ENCODE data around the gene FKBP4. TPM values are rescaled to one million over a fixed set of nuclear protein-coding genes. Genes with fewer than 3 reads are reported as not detected.

FKBP4 gene
- total RNA-seq, 1 donor from 2014 or later, result 81.6 TPM

- Histone ChIP-seq H3K4me3 (ENCODE audit: low read depth, low read length) (no peak overlapping the region), H3K36me3 (ENCODE audit: control insufficient read depth, insufficient read depth, low read length) (no peaks in the 10 kb centered on the region), H3K27me3 (ENCODE audit: control insufficient read depth, insufficient read depth, low read length) (no peaks in the 10 kb centered on the region)
- TF ChIP-seq CTCF (IDR thresholded peaks at IDR 0.05; ENCODE audit: insufficient read depth, low read length, severe bottlenecking), result no peak
- DNase-seq (ENCODE audit: low read depth), result no peak
- no peak for FAIRE-seq
Observed at GRCh38 chr12:2773199-2773875, 21.4 kb upstream of the FKBP4 start.

DNA sequence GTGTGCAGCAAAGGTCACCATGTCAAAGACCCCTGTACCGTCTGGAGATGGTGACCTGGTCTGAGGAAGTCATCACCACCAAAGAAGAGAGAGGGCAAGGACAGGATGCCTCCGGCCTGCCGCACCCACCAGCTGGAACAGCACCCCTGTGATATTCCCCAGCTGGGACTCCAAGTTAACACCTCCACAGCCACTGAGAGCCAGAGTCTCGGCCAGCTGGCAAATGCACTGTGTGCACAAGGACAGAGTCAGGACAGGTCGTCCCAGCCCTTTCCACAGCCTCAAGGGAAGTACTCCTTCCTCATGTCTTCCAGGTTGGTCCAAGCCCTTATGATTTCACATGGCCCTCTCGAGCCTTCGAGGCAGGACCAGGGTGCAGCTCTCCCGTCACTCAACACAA lies 19.3 kb upstream of the FKBP4 start:
- FAIRE-seq, result no peak

DNA sequence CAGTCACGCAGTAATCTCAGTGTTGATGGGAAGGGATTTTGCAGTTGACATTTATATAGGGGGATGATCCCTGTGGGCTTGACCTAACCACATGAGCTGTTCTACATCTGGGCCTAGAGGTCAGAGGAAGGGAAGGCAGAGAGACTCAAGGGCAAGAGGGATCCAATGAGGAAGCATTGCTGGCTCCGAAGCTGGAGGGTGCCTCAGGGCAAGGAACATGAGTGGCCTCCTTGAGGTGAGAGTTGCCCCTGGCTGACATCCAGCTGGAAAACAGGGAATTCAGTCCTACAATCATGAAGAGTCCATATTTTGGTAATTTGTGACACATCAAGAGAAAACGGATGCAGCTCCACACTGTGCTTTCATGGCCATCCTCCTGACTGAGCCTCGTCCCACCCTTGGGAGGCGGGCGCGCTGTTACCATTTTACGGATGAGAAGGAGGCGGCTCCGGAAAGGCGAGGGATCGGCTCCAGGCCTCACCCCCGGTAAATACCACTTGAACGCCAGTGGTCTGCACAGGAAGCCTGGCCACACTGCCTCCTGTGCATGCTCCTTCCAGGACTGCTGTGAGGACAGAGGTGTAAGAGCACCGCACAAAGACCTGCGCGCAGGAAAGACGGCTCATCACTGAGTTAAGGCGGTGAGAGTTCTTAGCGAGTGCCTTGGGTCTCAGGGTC lies 18.5 kb upstream of the FKBP4 start:
- DNase-seq (ENCODE audit: low read depth) (no peak), FAIRE-seq (no peak)
- no peak for TF ChIP-seq CTCF (IDR thresholded peaks at IDR 0.05; ENCODE audit: insufficient read depth, low read length, severe bottlenecking)
- H3K4me3 ChIP-seq (ENCODE audit: low read depth, low read length), result no peak overlapping the region
- H3K36me3 ChIP-seq (ENCODE audit: control insufficient read depth, insufficient read depth, low read length), result no peaks in the 10 kb centered on the region
- no peaks in the 10 kb centered on the region for H3K27me3 ChIP-seq (ENCODE audit: control insufficient read depth, insufficient read depth, low read length)

More for the DNA sequence above, 19.3 kb upstream of the FKBP4 start:
- no peak overlapping the region for H3K4me3 ChIP-seq (ENCODE audit: low read depth, low read length)
- TF ChIP-seq CTCF (IDR thresholded peaks at IDR 0.05; ENCODE audit: insufficient read depth, low read length, severe bottlenecking), result no peak
- no peak for DNase-seq (ENCODE audit: low read depth)
- H3K27me3 ChIP-seq (ENCODE audit: control insufficient read depth, insufficient read depth, low read length), result no peaks in the 10 kb centered on the region
- no peaks in the 10 kb centered on the region for H3K36me3 ChIP-seq (ENCODE audit: control insufficient read depth, insufficient read depth, low read length)

DNA sequence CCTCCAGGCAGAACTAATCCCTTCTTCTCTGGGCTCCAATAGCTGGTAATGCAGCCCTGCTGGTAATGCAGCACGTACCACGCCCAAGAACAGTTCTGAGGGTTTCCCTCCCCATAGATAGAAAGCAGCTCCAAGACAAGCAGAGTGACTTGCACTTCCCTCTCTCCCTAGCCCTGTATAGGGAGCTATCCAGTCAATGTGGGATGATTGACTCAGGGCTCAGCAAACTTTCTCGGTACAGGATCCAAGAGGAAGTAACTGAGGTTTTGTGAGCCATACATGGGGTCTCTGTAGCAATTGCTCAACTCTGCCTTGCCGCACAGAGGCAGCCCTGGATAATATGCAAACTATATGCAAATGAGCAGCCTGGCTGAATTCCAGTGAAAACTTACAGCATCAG lies 15.5 kb upstream of the FKBP4 start:
- no peaks in the 10 kb centered on the region for H3K36me3 ChIP-seq (ENCODE audit: control insufficient read depth, insufficient read depth, low read length)
- FAIRE-seq, result peak; percentile 40
- no peak overlapping the region for H3K4me3 ChIP-seq (ENCODE audit: low read depth, low read length)
- DNase-seq (ENCODE audit: low read depth), result no peak
- peaks cover 3% of the 10 kb centered on the region for H3K27me3 ChIP-seq (ENCODE audit: control insufficient read depth, insufficient read depth, low read length)
- TF ChIP-seq CTCF (IDR thresholded peaks at IDR 0.05; ENCODE audit: insufficient read depth, low read length, severe bottlenecking), result no peak

DNA sequence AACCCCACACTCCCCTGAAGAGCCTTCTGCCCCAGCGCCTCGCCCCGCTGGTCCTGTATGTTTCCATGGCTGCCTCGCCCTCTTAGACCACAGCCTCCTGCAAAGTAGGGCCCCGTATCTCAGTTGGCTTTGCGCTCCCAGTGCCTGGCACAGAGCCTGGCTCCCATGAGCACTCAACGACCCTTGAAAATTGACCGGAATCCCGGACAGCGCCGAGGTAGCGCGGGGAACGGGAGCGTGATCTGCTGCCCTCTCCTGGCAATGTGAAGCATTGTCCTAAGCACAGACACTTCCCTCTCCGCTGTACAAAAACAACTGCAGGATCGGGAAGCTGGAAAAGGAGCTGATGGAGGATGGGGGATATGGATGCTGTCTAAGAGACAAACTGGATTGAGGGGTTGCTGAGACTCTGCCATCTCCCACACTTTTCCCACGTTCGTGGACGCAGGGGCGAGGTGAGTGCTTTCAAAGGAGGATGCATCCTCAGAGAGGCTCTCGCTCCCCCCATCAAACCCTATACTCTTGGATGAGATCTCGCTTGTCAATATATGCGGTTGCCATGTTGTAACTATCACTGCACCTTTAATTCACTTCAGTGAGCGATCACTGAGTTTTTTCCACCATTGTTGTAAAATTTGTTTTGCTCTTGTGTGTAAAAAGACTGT lies 10.7 kb upstream of the FKBP4 start:
- no peak for FAIRE-seq
- peak; percentile 93 for TF ChIP-seq CTCF (IDR thresholded peaks at IDR 0.05; ENCODE audit: insufficient read depth, low read length, severe bottlenecking)
- no peaks in the 10 kb centered on the region for H3K36me3 ChIP-seq (ENCODE audit: control insufficient read depth, insufficient read depth, low read length)
- peaks cover 5% of the 10 kb centered on the region for H3K27me3 ChIP-seq (ENCODE audit: control insufficient read depth, insufficient read depth, low read length)
- DNase-seq (ENCODE audit: low read depth), result peak; percentile 22
- no peak overlapping the region for H3K4me3 ChIP-seq (ENCODE audit: low read depth, low read length)

All from bronchial epithelial cell (primary cell).